ENCODE results near the gene CD300E. TPM values are rescaled to one million over a fixed set of nuclear protein-coding genes. Genes with fewer than 3 reads are reported as not detected.

CD300E gene
- total and polyA plus RNA-seq, 2 donors (not counting 1 experiment from before 2014, with no cell fraction given): 0.10 to 0.92 TPM

DNA sequence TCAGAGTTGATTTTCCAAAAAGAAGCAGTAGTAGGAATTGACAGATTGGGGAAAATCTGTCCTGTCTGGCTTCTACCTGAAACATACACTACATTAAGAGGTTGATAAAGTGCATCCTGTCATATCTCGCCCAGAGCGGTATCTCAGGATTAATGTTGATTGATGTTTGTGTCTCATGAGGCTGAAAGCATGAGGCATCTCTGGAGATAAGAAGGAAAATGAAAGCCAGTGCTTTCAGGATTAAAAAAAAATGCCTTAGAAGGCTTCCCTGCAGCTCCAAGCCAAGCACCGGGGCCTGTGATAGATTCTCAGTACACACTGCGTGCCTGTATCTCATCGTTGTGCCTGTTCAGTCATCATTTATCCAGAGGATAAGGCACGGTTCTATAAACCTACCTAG lies 26.4 kb upstream of the CD300E start:
- Histone ChIP-seq H3K27me3 (replicated peaks in 1 of 4; ENCODE audit: control extremely low read depth in 1 of 4, control insufficient read depth in 3 of 4, insufficient read depth in 4 of 4, low read length in 3 of 4) (peaks cover 0 to 39% (median 12%) of the 10 kb centered on the region in 4 experiments), H2AFZ (ENCODE audit: insufficient read depth, low read depth, low read length, poor library complexity, severe bottlenecking) (no peak overlapping the region), H3K4me3 (ENCODE audit: control extremely low read depth in 1 of 5, extremely low read depth in 1 of 5, insufficient read depth in 1 of 5, low read depth in 2 of 5, low read length in 4 of 5) (no peak overlapping the region), H4K20me1 (ENCODE audit: control insufficient read depth, insufficient read depth, low read length, poor library complexity, severe bottlenecking) (no peaks in the 10 kb centered on the region), H3K79me2 (ENCODE audit: control insufficient read depth, insufficient read depth, low read length) (no peaks in the 10 kb centered on the region), H3K4me1 (ENCODE audit: control insufficient read depth in 2 of 2, insufficient read depth in 2 of 2, low read length in 2 of 2) (peaks cover 6 to 8% of the 10 kb centered on the region in 2 donors), H3K4me2 (replicated peaks; ENCODE audit: low read depth, low read length, poor library complexity, severe bottlenecking) (no peak overlapping the region), H3K9me3 (ENCODE audit: control extremely low read depth in 1 of 3, control insufficient read depth in 2 of 3, insufficient read depth in 1 of 3, low read length in 2 of 3) (no peaks in the 10 kb centered on the region), H3K36me3 (replicated peaks in 1 of 2; ENCODE audit: control extremely low read depth in 1 of 2, control insufficient read depth in 1 of 2, extremely low read depth in 1 of 2, insufficient read depth in 2 of 2, low read length in 1 of 2) (no peaks in the 10 kb centered on the region), H3K27ac (ENCODE audit: low read length in 2 of 2) (no peak overlapping the region), H3K9ac (ENCODE audit: low read length) (no peak overlapping the region)
- Mint-ChIP-seq H3K4me3 (no peak overlapping the region), H3K27ac (no peak overlapping the region), H3K9me3 (ENCODE audit: insufficient read depth) (no peaks in the 10 kb centered on the region), H3K27me3 (peaks cover 67% of the 10 kb centered on the region), H3K4me1 (peaks cover 10% of the 10 kb centered on the region)
- DNase-seq: no peak
- WGBS (ENCODE audit: insufficient coverage): 83% methylated on average over 6 of the region's 6 CpGs
- intact Hi-C loops (cut with micrococcal nuclease): no loop called here
- no peak for ATAC-seq (ENCODE audit: low read depth)
- CTCF ChIA-PET: interaction anchor here (1.0 to 2.8 kb wide), 2 partner anchors 87 to 121 kb away, joined by 5 to 7 read pairs; partner anchors contain the start of gene RAB37
- POLR2A ChIA-PET: interaction anchor here (0.6 kb wide), 1 partner anchor 13 kb away, joined by 3 read pairs; no protein-coding TSS in a partner anchor
- TF ChIP-seq EZH2 (IDR thresholded peaks at IDR 0.05; ENCODE audit: borderline replicate concordance, insufficient read depth, low read depth, low read length, poor library complexity, severe bottlenecking): no peak
- TF ChIP-seq, protein P1, sequence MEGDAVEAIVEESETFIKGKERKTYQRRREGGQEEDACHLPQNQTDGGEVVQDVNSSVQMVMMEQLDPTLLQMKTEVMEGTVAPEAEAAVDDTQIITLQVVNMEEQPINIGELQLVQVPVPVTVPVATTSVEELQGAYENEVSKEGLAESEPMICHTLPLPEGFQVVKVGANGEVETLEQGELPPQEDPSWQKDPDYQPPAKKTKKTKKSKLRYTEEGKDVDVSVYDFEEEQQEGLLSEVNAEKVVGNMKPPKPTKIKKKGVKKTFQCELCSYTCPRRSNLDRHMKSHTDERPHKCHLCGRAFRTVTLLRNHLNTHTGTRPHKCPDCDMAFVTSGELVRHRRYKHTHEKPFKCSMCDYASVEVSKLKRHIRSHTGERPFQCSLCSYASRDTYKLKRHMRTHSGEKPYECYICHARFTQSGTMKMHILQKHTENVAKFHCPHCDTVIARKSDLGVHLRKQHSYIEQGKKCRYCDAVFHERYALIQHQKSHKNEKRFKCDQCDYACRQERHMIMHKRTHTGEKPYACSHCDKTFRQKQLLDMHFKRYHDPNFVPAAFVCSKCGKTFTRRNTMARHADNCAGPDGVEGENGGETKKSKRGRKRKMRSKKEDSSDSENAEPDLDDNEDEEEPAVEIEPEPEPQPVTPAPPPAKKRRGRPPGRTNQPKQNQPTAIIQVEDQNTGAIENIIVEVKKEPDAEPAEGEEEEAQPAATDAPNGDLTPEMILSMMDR (IDR thresholded peaks at IDR 0.05): no peak

DNA sequence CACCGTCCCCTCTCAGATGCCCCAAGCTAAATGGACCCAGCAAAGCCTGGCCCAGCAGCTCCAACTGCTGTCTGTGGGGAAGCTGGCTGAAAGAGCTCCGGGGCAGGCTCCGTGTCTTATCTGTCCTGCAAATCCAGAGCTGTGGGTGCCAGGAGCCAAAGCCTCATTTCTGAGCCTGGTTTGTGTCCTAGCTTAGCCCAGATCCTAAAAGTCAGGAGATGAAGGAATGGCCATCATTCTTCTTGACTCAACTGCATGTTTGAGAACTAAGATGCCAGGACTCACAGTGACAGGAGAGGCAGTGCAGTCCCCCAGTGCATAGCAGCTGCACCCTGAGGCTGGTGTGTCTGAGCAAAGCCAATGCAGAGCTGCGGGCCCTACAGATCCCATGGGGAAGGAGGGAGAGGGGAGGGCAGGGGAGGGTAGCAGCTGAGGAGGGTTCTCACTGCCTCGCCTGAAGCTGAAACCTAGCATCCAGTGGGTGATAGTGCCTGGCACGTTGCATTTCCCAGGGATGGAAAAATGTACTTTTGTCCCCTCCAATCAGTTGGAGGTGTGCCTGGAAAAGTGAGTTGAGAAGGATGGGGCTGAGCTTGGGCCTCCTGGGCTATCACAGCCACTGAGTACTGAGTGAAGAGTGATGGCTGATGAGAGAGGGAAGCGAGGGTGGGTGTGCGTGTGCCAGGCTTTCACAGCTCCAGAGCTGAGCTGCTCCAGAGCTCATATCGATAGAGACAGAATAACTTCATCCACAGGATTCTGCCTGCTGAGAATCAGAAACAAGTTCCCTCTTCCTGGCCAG lies 24.5 kb upstream of the CD300E start:
- 79% methylated on average over 9 of the region's 9 CpGs for WGBS (ENCODE audit: insufficient coverage)
- TF ChIP-seq EZH2 (IDR thresholded peaks at IDR 0.05; ENCODE audit: borderline replicate concordance, insufficient read depth, low read depth, low read length, poor library complexity, severe bottlenecking): no peak
- TF ChIP-seq, protein P1 (IDR thresholded peaks at IDR 0.05): no peak
- H3K4me1 Mint-ChIP-seq: peaks cover 25% of the 10 kb centered on the region
- H3K9me3 Mint-ChIP-seq (ENCODE audit: insufficient read depth): no peaks in the 10 kb centered on the region
- no peak overlapping the region for H3K27ac Mint-ChIP-seq
- no peak overlapping the region for H3K4me3 Mint-ChIP-seq
- POLR2A ChIA-PET: interaction anchor here (0.9 kb wide), 1 partner anchor 9 kb away, joined by 3 read pairs; no protein-coding TSS in a partner anchor
- H3K79me2 ChIP-seq (ENCODE audit: control insufficient read depth, insufficient read depth, low read length): no peaks in the 10 kb centered on the region
- no peaks in the 10 kb centered on the region for H3K36me3 ChIP-seq (replicated peaks in 1 of 2; ENCODE audit: control extremely low read depth in 1 of 2, control insufficient read depth in 1 of 2, extremely low read depth in 1 of 2, insufficient read depth in 2 of 2, low read length in 1 of 2)
- no peaks in the 10 kb centered on the region for H3K9me3 ChIP-seq (ENCODE audit: control extremely low read depth in 1 of 3, control insufficient read depth in 2 of 3, insufficient read depth in 1 of 3, low read length in 2 of 3)
- no peak for DNase-seq
- no peak overlapping the region for H3K4me3 ChIP-seq (ENCODE audit: control extremely low read depth in 1 of 5, extremely low read depth in 1 of 5, insufficient read depth in 1 of 5, low read depth in 2 of 5, low read length in 4 of 5)
- CTCF ChIA-PET: interaction anchor here (0.6 to 2.8 kb wide), 11 partner anchors 9 to 1058 kb away, joined by 3 to 25 read pairs (median 6); partner anchors contain the start of gene RAB37
- H3K27ac ChIP-seq (ENCODE audit: low read length in 2 of 2): no peak overlapping the region
- no peak for ATAC-seq (ENCODE audit: low read depth)
- intact Hi-C loops (cut with micrococcal nuclease): no loop called here
- no peak overlapping the region for H2AFZ ChIP-seq (ENCODE audit: insufficient read depth, low read depth, low read length, poor library complexity, severe bottlenecking)
- peaks cover 13 to 19% of the 10 kb centered on the region in 2 donors for H3K4me1 ChIP-seq (ENCODE audit: control insufficient read depth in 2 of 2, insufficient read depth in 2 of 2, low read length in 2 of 2)
- peaks cover 63% of the 10 kb centered on the region for H3K27me3 Mint-ChIP-seq
- no peak overlapping the region for H3K9ac ChIP-seq (ENCODE audit: low read length)
- no peak overlapping the region for H3K4me2 ChIP-seq (replicated peaks; ENCODE audit: low read depth, low read length, poor library complexity, severe bottlenecking)
- H3K27me3 ChIP-seq (replicated peaks in 1 of 4; ENCODE audit: control extremely low read depth in 1 of 4, control insufficient read depth in 3 of 4, insufficient read depth in 4 of 4, low read length in 3 of 4): peaks cover 0 to 41% (median 12%) of the 10 kb centered on the region in 4 experiments
- no peaks in the 10 kb centered on the region for H4K20me1 ChIP-seq (ENCODE audit: control insufficient read depth, insufficient read depth, low read length, poor library complexity, severe bottlenecking)

All from B cell (primary cell).